ENCODE measurements around the gene TPD52L2. TPM values are rescaled to one million over a fixed set of nuclear protein-coding genes. Genes with fewer than 3 reads are reported as not detected.

Gene TPD52L2
- total RNA-seq, 1 experiment from 2014 or later: 147 TPM

GRCh38 chr20:63835021-63835858 lies 29.8 kb upstream of the TPD52L2 start:
- Histone ChIP-seq H3K9me3 (ENCODE audit: low read length) (no peaks in the 10 kb centered on the region), H3K4me2 (ENCODE audit: low read length) (peak overlapping the region; percentile 38), H3K36me3 (ENCODE audit: low read depth, low read length) (no peaks in the 10 kb centered on the region), H3F3A (ENCODE audit: low read length, unreplicated experiment) (no peaks in the 10 kb centered on the region), H4K20me1 (ENCODE audit: low read length) (no peaks in the 10 kb centered on the region), H3K27ac (ENCODE audit: low read length) (no peak overlapping the region), H3K4me3 (ENCODE audit: low read length) (no peak overlapping the region), H3K9me2 (replicated peaks; ENCODE audit: low read length) (no peaks in the 10 kb centered on the region), H3K9ac (ENCODE audit: low read length) (no peak overlapping the region), H3K27me3 (ENCODE audit: low read length) (no peaks in the 10 kb centered on the region), H2AFZ (ENCODE audit: low read length) (no peak overlapping the region), H3K79me2 (ENCODE audit: low read length) (no peaks in the 10 kb centered on the region), H3K4me1 (ENCODE audit: insufficient read depth, low read length) (peaks cover 5% of the 10 kb centered on the region; the same call in 1 of the 2 replicates)
- ATAC-seq (peak; percentile 93), DNase-seq (peak; percentile 91)
- intact Hi-C loops (cut with micrococcal nuclease): no loop called here
- ChIA-PET POLR2A (ENCODE audit: unreplicated experiment) (no interaction called here), CTCF (no interaction called here)
- TF ChIP-seq EZH2phosphoT487 (IDR thresholded peaks at IDR 0.05; ENCODE audit: borderline replicate concordance, low read length) (no peak), CTCF (conservative IDR thresholded peaks at IDR 0.05; ENCODE audit: low read depth, low read length) (no peak), EZH2 (IDR thresholded peaks at IDR 0.05; ENCODE audit: low read length, unreplicated experiment) (no peak)
- no TSS peak for BruUV-seq (replicated peaks)

GRCh38 chr20:63836458-63837344 lies 28.4 kb upstream of the TPD52L2 start:
- CTCF ChIA-PET: no interaction called here

More at GRCh38 chr20:63836458-63837344, 28.4 kb upstream of the TPD52L2 start:
- Histone ChIP-seq H3K27ac (ENCODE audit: low read length) (no peak overlapping the region), H3K36me3 (ENCODE audit: low read depth, low read length) (no peaks in the 10 kb centered on the region), H2AFZ (ENCODE audit: low read length) (no peak overlapping the region), H3K4me3 (ENCODE audit: low read length) (no peak overlapping the region), H3K9ac (ENCODE audit: low read length) (no peak overlapping the region), H3K27me3 (ENCODE audit: low read length) (no peaks in the 10 kb centered on the region), H3F3A (ENCODE audit: low read length, unreplicated experiment) (no peaks in the 10 kb centered on the region), H3K79me2 (ENCODE audit: low read length) (no peaks in the 10 kb centered on the region), H3K4me2 (ENCODE audit: low read length) (no peak overlapping the region), H4K20me1 (ENCODE audit: low read length) (no peaks in the 10 kb centered on the region), H3K9me2 (replicated peaks; ENCODE audit: low read length) (no peaks in the 10 kb centered on the region), H3K9me3 (ENCODE audit: low read length) (no peaks in the 10 kb centered on the region), H3K4me1 (ENCODE audit: insufficient read depth, low read length) (peaks cover 5% of the 10 kb centered on the region; the same call in 1 of the 2 replicates)
- no peak for DNase-seq
- TF ChIP-seq EZH2phosphoT487 (IDR thresholded peaks at IDR 0.05; ENCODE audit: borderline replicate concordance, low read length): no peak
- TF ChIP-seq CTCF (conservative IDR thresholded peaks at IDR 0.05; ENCODE audit: low read depth, low read length): no peak
- no peak for TF ChIP-seq EZH2 (IDR thresholded peaks at IDR 0.05; ENCODE audit: low read length, unreplicated experiment)
- intact Hi-C loops (cut with micrococcal nuclease): no loop called here
- no TSS peak for BruUV-seq (replicated peaks)
- no peak for ATAC-seq
- POLR2A ChIA-PET (ENCODE audit: unreplicated experiment): no interaction called here

Measured in PC-3 (cell line).